Measurements from ENCODE around the gene ARHGAP15.

ARHGAP15 gene

DNA sequence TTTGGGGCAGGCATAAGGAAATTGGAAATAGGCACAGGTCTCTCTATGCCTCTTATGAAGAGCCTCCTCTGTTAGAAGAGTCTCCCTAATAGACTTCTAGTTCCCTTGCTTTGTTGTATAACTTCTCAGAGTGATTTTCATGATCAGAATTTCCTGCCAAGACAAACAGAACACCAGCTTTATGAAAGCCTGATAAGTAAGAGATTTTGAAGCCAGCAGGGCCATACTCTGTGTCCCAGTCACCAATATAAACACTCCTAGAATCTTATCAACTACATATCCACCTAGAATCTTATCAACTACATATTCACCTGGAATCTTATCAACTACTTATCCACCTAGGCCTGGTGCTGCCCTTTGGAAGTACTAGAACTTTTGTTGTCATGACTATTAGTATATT is 579.5 kb downstream of the ARHGAP15 start:
- no peak for TF ChIP-seq CTCF (conservative IDR thresholded peaks at IDR 0.05; ENCODE audit: low read depth, low read length)
- no peak overlapping the region for H3K4me3 ChIP-seq (ENCODE audit: low read length)
- DNase-seq (ENCODE audit: low read depth): no peak

DNA sequence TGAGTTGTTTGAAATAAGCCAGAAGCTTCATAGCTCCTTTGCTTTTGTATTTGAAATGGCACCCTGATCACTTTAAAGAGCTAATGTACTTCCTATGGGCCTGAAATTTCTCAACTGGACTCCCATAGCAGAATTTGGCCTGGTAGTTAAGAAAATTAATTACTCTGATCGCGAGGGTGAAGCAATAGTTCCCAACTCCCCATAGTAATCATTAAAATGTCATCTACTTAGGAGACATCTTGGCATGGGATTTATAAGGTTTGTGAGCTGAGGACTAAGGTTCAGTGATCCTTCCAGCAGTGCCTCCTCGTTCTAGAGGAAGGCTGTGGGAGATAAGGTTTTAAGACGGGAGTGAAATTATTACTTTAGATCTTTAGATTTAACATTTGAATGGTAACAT is 581.0 kb downstream of the ARHGAP15 start:
- no peak overlapping the region for H3K4me3 ChIP-seq (ENCODE audit: low read length)
- DNase-seq (ENCODE audit: low read depth): no peak
- TF ChIP-seq CTCF (conservative IDR thresholded peaks at IDR 0.05; ENCODE audit: low read depth, low read length): no peak

DNA sequence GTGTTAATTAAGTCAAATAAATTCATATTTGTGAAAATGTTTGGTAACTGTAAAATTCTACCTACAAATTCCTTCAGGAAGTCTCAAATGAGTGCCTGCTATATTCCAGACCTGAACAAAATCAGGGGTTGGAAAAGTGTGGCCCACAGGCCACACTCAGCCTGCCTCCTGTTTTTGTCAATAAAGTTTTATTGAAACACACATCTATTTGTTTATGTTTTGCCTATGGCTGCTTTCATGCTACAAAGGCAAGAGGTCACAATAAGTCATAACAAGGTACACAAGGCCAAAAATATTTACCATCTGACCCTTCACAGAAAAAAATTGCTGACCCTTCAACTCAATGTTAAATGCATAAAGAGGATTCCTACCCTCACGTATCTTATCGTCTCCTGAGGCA is 581.7 kb downstream of the ARHGAP15 start:
- no peak for TF ChIP-seq CTCF (conservative IDR thresholded peaks at IDR 0.05; ENCODE audit: low read depth, low read length)
- no peak for DNase-seq (ENCODE audit: low read depth)

GRCh38 chr2:143716522-143716921 is 587.3 kb downstream of the ARHGAP15 start:
- no peak overlapping the region for H3K4me3 ChIP-seq (ENCODE audit: low read length)
- DNase-seq (ENCODE audit: low read depth): no peak
- no peak for TF ChIP-seq CTCF (conservative IDR thresholded peaks at IDR 0.05; ENCODE audit: low read depth, low read length)

More for the DNA sequence above, 581.7 kb downstream of the ARHGAP15 start:
- no peak overlapping the region for H3K4me3 ChIP-seq (ENCODE audit: low read length)

DNA sequence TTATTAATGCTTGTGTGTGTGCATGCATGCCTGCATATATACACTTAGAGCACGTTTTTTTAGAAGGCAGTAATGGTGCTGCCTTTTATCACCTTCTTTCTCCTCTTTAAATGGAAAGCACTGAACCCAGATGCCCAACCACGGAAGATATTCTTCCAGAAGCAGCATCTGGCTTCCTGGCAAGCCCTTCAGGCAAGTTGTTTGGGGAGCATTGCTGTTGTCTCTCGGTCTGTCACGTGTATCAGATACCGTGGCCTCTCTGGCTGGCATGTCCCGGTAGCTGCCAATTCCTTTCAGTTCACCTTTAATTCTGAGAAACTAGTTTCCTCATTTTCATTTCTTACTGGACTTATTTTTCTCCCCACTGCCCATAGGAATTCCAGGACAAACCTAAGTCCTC is 587.8 kb downstream of the ARHGAP15 start:
- H3K4me3 ChIP-seq (ENCODE audit: low read length): no peak overlapping the region

DNA sequence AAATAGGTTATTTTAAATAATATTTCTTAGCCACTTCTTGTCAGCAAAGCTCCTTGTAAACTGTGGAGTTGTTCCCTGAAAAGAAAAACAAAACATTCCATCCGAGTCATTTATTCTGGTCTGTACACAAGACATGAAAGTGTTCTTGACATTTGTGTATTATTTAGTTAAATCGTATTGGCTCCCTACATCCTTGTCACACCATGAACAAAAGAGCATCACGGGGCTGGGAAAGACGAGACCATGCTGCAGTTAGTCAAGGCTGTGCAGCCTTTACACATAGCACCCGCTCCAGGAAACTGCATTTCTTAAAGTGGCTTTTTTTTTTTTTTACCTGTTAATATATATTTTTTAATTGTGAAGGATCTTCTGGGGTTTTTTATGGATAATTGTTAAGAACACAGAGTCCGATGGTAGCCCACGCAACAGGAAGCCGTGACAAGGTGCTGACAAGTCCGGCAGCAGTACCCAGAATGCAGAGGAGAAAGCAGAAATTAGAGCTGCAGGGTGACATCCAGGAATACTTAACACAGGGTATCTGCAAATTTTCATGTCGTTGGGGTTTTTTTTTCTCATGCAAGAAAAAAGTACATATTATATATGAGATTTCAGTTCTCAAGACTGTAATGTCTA is 588.4 kb downstream of the ARHGAP15 start:
- H3K4me3 ChIP-seq (ENCODE audit: low read length): no peak overlapping the region
- DNase-seq (ENCODE audit: low read depth): no peak
- no peak for TF ChIP-seq CTCF (conservative IDR thresholded peaks at IDR 0.05; ENCODE audit: low read depth, low read length)

More for the DNA sequence above, 587.8 kb downstream of the ARHGAP15 start:
- DNase-seq (ENCODE audit: low read depth): no peak
- TF ChIP-seq CTCF (conservative IDR thresholded peaks at IDR 0.05; ENCODE audit: low read depth, low read length): no peak

- no peak for TF ChIP-seq CTCF (conservative IDR thresholded peaks at IDR 0.05; ENCODE audit: low read depth, low read length)
- no peak for DNase-seq (ENCODE audit: low read depth)
- no peak overlapping the region for H3K4me3 ChIP-seq (ENCODE audit: low read length)
Measured at GRCh38 chr2:143718745-143719144, 589.5 kb downstream of the ARHGAP15 start.

All from retinal pigment epithelial cell (primary cell).